PC-9 (cell line): ENCODE measurements around the gene DPYSL3.

Experiments used
- EZH2 ChIP-seq: fragments of 200-600 bp; sonication (generic); IDR thresholded peaks from 2 replicates; pipeline ENCODE4 v1.8.0; 2017; ENCODE audit warnings: antibody characterized with exemption, low read depth
- TF ChIP-seq, protein P1 (sequence below): fragments of 200-600 bp; sonication (generic); conservative IDR thresholded peaks from 2 replicates; pipeline ENCODE4 v1.6.1; 2017; ENCODE audit warnings: mixed run types, antibody characterized with exemption, mild to moderate bottlenecking, moderate library complexity

DNA sequence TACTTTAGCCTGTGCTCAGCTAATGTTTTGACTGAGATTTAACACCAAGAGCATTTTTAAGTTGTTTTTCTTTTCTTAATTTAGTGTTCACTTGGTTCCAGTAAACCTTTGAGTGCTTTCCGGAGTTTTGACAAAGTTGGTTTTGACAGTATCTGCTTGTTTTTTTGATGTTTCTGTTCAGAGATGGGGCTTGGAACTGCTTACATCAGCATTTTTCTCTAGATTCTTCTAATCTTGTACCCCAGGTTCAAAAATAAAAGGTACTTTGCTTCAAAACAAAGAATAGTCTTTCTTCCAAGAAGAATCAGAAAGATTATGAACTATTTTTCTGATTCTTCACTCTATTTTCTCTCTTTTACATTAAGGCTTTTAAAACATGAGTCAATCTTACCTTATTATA is 132.2 kb downstream of the DPYSL3 start:
- TF ChIP-seq, protein P1, sequence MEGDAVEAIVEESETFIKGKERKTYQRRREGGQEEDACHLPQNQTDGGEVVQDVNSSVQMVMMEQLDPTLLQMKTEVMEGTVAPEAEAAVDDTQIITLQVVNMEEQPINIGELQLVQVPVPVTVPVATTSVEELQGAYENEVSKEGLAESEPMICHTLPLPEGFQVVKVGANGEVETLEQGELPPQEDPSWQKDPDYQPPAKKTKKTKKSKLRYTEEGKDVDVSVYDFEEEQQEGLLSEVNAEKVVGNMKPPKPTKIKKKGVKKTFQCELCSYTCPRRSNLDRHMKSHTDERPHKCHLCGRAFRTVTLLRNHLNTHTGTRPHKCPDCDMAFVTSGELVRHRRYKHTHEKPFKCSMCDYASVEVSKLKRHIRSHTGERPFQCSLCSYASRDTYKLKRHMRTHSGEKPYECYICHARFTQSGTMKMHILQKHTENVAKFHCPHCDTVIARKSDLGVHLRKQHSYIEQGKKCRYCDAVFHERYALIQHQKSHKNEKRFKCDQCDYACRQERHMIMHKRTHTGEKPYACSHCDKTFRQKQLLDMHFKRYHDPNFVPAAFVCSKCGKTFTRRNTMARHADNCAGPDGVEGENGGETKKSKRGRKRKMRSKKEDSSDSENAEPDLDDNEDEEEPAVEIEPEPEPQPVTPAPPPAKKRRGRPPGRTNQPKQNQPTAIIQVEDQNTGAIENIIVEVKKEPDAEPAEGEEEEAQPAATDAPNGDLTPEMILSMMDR = no peak
- no peak for TF ChIP-seq EZH2
